CD4-positive, alpha-beta T cell treated with Interferon alpha-2 for 1 hour (primary cell): ENCODE data around the gene CBX7.

Source experiments
- DNase-seq, 2 donors: peaks; one replicate each; pipeline ENCODE4 v3.0.0-alpha.2; 2020 to 2022

The CBX7 gene

GRCh38 chr22:39122772-39123470, 29.6 kb downstream of the CBX7 start:
- no peak for DNase-seq

- no peak for DNase-seq
These were observed 31.5 kb downstream of the CBX7 start for GRCh38 chr22:39120983-39121382.

- DNase-seq = peak; percentile 81 to 88
These were observed 34.8 kb downstream of the CBX7 start for GRCh38 chr22:39117585-39118191.

DNA sequence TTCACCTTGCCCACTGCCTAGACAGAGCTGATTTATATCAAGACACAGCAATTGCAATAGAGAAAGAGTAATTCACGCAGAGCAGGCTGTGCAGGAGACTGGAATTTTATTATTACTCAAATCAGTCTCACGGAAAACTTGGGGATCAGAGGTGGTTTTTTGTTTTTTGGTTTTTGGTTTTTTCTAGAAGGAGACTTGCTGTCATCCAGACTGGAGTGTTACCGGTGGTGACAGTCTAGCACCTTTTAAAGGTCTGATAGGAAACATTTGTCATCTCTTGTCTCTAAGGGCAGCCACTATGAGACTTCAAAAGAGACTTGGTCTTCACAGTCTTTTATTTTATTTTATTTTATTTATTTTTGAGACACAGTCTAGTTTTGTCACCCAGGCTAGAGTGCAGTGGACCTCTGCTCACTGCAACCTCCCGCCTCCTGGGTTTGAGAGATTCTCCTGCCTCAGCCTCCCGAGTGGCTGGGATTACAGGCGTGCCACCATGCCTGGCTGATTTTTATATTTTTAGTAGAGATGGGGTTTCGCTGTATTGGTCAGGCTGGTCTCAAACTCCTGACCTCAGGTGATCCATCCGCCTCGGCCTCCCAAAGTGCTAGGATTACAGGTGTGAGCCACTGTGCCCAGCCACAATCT, 36.4 kb downstream of the CBX7 start:
- DNase-seq = peak; percentile 40 to 64

DNA sequence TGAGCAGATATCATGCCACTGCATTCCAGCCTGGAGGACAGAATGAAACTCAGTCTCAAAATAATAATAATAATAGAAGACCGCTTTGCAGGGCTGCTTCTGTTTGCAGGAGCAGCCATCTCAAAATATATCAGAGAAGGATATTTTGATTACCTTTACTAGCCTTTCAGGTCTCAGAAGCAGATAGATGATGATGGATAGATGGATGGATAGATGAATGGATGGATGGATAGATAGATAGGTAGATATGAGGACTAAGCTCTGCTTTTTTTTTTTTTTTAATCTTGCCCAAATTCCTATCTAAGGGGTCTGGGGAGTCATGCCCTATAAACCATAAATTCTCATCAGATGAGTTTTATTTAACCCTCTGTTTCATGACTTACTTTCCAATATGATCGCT, 36.9 kb downstream of the CBX7 start:
- DNase-seq = no peak

GRCh38 chr22:39114112-39114511, 38.4 kb downstream of the CBX7 start:
- no peak for DNase-seq

- no peak for DNase-seq
These were observed 41.6 kb downstream of the CBX7 start for GRCh38 chr22:39110631-39111561.

GRCh38 chr22:39109361-39109760, 43.1 kb downstream of the CBX7 start:
- no peak for DNase-seq

GRCh38 chr22:39108487-39108886, 44.0 kb downstream of the CBX7 start:
- DNase-seq = no peak

- DNase-seq = no peak
These were observed 46.2 kb downstream of the CBX7 start for GRCh38 chr22:39106326-39106725.

DNA sequence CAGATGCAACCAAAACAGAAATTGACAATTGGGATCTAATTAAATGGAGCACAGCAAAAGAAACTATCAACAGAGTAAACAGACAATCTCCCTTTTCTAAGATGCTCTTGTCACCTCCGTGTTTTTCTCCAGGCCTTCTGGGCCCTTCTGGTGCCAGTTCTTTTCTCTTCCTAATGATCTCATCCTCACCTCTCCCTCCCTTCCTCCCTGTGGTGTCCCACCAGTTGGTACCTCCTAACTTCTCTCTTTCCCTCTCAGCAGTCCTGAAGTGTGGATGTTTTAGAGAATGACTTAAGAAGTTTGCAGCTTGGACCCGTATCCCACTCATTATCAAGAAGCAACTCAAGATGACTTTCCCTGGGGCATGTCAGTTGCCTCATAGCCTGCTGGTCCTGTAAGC, 49.0 kb downstream of the CBX7 start:
- no peak for DNase-seq

- DNase-seq = no peak
These were observed 51.3 kb downstream of the CBX7 start for GRCh38 chr22:39101226-39101625.

DNA sequence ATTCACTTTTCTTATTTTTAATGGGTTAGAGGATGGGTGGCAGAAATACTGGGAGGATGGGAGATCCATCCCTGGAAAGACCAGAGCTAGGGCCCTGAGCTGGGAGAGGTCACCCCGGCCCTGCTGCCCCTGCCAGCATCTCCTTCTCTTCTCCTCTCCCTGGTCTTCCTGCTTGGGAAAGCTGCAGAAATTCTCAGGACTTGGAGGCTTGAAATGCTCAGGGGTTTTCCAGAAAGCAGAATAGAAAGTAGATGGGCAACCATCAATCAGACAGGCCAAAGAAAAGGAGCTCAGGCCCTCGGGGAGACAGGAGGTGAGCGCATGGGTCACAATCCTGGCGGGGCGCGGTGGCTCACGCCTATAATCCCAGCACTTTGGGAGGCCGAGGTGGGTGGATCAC, 53.9 kb downstream of the CBX7 start:
- DNase-seq = no peak

DNA sequence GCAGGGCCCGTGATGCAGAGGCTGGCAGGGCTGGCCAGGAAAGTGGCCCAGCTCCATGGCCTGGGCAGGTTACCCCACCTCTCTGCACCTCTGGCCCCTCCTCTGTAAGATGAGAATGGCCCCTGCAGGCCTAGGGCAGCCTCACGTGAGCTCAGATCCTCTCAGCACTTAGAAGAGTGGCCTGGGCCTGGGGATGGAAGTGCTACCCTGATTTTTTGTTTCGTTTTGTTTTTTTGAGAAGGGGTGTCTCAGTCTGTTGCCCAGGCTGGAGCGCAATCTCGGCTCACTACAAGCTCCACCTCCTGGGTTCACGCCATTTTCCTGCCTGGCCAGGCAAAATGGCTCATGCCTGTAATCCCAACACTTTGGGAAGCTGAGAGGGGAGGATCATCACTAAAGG, 54.5 kb downstream of the CBX7 start:
- no peak for DNase-seq

DNA sequence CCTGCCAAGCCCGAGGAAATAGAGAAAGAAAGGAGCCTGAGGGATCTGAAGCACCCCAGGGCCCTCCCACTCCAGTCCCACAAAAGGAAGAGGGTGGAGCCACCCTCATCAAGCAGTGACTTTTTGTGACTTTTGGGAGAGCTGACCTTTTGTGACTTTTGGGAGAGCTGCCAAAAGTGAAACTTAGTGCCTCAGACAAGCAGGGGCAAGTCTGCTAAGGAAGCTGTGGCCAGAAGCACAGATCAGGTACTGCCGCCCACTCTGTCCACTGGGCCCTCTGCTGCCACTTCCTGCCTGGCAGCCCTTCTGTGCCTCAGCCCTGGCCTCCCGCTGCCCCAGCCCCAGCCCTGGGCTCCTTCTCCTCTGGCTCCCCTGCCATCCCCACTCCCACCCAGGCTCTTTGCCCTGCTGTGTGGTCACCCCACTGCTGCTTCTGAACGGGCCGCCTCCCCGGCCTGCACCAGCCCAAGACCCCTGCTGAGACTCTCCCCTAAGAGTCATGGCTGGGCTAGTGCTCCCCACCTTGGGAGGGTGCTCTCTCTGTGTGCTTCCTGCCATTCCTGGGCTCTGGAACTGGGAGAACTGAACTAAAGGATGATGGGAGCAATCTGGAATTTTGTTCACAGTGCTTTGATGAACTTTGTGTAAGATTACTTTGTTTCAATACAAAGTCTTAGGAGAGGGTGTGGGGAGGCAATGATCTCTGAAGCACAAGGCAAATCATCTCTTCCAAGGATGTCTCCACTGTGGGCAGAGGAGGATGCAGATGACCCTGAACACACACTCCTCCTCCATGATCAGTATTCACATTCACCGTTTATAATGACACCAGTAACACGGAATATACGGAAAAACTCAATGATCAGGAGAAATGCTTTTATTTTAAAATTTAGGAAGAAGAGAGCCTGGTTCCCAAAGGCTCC, 55.1 kb downstream of the CBX7 start, which contains the start of gene APOBEC3H:
APOBEC3H (plus strand) TSS at position 147 of the 923 bp plus-strand sequence. CDS start 3,035 bp downstream, outside the sequence.
- DNase-seq = peak; percentile 35 to 64

DNA sequence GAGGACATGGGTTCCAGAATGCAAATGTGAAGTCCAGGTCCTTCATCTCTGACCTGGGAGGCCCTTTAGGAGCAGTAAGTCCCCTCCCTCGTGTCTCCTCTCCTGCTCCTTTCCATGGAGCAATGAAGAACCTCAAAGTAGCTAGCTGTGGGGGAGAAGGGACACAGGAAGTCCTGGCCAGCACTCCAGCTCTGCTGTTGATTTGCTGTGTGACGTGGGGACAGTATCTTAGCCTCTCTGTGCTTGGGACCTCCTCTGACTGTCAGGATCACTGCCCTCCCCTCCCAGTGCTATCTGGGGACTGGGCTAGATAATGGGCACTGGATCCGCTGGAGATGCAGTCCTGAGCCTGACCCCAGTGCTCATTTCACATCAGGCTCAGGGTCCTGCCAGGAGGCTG, 56.5 kb downstream of the CBX7 start:
- DNase-seq = no peak

GRCh38 chr22:39094717-39095389, 57.6 kb downstream of the CBX7 start:
- DNase-seq = peak in 1 of 2 donors; percentile 57

GRCh38 chr22:39092111-39092862, 60.2 kb downstream of the CBX7 start:
- DNase-seq = no peak

DNA sequence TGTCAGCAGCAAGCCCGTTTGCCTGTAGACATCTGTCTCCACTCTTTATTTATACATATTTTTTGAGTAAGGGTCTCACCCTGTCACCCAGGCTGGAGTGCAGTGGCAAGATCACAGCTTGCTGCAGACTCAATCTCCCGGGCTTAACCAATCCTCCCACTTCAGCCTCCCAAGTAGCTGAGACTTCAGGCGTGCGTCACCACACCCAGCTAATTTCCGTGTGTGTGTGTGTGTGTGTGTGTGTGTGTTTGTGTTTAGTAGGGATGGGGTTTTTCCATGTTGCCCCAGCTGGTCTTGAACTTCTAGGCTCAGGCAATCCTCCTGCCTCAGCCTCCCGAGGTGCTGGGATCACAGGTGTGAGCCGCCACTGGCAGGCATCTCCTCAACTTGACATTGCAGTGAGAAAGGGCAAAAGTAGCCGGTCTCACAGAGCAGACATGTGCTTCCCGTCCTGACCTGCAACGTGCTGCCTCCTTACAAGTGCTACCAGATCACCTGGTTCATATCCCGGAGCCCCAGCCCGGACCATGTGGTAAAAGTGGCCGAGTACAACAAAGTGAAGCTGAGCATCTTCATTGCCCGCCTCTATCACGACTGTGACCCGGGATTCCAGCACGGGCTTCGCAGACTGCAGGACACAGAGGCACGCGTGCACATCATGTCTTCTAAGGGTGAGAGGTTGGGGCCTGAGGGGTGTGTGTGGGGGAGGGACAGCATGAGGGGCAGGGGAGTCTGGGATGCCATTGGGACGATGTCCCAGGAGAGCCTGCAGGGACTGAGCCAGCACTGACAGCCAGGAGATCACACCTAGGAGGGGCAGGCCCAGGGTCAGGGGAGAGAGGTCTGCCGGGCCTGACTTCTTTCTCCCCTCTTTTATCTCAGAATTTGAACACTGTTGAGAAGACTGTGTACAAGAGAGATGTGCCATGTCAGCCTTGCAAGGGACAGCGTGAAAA, 61.1 kb downstream of the CBX7 start:
- DNase-seq = no peak
